ENCODE measurements around the gene TAF6L.

DNA sequence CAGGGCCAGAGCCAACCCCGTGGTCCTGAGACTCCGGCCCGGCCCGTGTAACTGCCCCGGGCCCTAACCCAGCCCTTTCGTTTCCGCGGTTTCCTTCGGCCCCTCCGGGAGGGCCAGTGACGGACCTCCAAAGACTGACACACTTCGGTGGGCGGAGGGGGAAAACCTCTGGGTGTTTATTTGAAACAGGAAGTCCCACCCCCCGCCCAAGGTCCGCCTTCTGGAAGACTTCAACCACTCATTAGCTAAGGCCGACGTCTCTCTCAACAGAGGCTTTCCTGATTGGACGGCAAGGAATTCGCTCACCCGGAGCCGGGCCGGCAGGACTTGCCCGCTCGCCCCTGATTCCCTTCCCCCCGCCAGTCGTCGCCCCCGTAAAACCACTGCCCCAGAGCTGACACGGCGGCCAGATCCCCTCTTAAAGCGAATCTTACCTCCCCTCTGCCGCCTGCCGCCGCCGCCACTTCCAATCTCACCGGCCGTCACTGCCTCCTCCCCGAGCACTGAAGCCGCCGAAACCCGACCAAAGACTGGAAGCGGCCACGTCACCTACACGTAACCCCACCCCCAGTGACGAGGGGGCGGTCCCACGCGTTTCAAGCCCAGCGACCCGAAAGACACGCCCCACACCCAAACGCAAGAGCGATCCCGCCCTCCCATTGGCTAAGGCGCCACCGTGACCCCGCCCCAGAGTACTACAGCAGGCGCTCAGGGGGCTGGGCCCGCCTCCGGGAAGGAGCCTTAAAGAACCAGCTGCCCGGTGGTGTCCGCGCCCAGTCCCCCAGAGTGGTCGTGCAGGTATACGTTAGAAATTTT lies 60.5 kb downstream of the TAF6L start, which contains the start of gene STX5:
- no peak for TF ChIP-seq CTCF (IDR thresholded peaks at IDR 0.05 in 4 of 5, conservative IDR thresholded peaks at IDR 0.05 in 1 of 5)
- peak; percentile 89 to 90 for TF ChIP-seq POLR2A (IDR thresholded peaks at IDR 0.05)
